NCI-H146 treated with DMSO at 0.1 percent for 48 hours (cell line): Measurements from ENCODE around the gene PEAR1.

Experiments
- DNase-seq: peaks from one replicate; lab custom pipeline; 2025; ENCODE audit not compliant: unreplicated experiment; lab: John Stamatoyannopoulos, UW

The PEAR1 gene

GRCh38 chr1:156958247-156958714 is 64.8 kb downstream of the PEAR1 start:
- DNase-seq: no peak

- DNase-seq: no peak
Observed at GRCh38 chr1:156959414-156959813, 65.9 kb downstream of the PEAR1 start.

GRCh38 chr1:156959925-156960324 is 66.4 kb downstream of the PEAR1 start:
- no peak for DNase-seq

GRCh38 chr1:156961709-156962108 is 68.2 kb downstream of the PEAR1 start:
- DNase-seq: no peak

GRCh38 chr1:156963621-156964020 is 70.1 kb downstream of the PEAR1 start:
- DNase-seq: no peak

- DNase-seq: no peak
Observed at GRCh38 chr1:156964441-156964840, 70.9 kb downstream of the PEAR1 start.
